Activated CD8-positive, alpha-beta memory T cell treated with anti-CD3 and anti-CD28 coated beads, Interleukin-2, amount 50 U/mL, for 1 hour (primary cell): Measurements from ENCODE around the gene ATXN7L1.
"Not testable (repeated sequence)": the region's sequence is repeated elsewhere in the genome, so short reads cannot be mapped to it uniquely, and the experiment has no call there.

ENCODE experiments used
- DNase-seq: peaks from one replicate; pipeline ENCODE4 v3.0.0-alpha.2; 2020; ENCODE audit errors: extremely low read depth

ATXN7L1 gene

DNA sequence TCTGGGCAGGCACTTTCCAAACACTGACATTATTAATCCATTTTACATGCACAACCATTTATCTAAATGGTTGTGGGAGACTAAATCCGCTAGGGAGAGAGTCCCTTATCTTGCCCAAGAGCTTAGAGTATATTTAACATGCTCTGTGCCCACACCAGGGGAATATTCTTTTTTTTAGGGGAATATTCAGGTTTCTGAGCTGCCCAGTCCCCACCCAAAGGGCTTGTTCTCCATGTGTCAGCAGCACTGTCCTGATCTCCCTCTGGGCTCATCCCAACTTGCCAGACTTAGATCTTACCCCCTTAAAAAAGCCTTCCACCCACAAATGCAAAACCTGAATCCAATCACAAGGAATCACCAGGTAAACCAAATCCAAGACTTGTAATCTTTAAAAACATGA, 132.1 kb downstream of the ATXN7L1 start:
- no peak for DNase-seq

DNA sequence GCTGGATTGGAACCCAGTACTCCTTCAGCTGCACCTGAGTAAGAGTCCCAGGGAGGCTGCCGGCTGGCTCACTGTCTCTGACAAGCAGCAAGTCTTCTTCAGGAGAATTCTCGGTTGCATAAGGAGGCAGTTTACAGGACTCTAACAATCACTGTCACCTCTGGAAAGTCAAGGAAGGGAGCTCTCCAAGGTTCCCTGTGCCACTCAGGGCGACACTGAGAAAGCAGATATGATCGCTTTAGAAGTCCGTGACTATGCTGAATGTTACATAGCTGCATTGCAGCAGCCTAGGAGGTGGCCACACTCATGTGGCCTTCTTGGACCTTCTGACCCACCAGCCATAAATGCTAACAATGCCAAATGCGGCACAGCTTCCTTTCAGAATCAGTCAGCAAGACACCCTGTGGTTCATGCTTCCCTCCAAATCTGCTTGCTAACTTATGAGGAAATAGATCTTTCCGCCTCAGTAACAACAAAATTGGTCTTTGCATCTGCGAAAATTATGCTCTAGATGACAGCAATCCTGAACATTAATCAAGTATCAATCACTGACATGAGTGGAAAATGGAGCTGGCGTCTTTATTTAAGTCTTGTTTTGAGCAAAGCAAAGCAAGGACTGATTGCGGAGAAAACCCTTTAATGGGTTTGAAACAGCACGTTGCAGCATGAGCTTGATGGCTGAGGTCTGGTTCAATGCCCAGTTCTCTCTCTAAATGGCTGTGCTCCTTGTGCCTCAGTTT, 132.9 kb downstream of the ATXN7L1 start:
- no peak for DNase-seq

DNA sequence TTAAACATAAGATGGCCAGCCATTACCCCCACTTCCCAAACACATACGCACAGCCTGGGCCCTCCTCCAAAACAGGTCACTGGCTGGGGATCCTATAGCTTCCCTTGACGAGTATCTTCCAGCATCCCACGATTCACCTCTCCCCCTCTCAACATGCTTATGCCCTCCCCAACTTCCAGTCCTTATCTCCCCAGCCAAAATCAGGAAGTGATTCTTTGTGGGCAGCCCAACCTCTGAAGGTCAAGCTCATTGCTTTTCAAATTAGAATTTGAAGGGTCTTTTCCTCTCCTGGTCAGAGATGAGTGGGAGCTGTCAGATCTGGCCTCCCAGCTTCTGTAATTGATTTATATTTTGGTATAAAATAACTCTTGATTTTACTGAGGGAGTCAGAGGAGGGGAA, 133.6 kb downstream of the ATXN7L1 start:
- no peak for DNase-seq

DNA sequence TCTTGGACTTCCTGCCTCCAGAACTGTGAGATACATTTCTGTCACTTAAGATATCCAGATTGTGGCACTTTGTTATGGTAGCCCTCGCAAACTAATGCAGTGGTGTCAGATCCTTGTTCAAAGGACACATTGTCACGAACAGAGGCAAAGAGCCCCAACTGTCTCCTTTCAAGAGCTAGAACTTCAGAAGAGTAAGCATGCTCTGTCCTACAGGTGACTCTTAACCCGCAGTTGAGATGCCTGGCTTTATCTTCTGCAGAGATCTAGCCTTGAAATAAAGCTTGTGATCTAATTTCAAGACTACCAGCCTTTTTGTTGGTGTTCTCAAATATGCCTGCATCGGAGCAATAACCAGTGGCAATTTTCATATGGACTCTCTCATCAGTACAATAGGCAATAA, 134.4 kb downstream of the ATXN7L1 start:
- DNase-seq: no peak

DNA sequence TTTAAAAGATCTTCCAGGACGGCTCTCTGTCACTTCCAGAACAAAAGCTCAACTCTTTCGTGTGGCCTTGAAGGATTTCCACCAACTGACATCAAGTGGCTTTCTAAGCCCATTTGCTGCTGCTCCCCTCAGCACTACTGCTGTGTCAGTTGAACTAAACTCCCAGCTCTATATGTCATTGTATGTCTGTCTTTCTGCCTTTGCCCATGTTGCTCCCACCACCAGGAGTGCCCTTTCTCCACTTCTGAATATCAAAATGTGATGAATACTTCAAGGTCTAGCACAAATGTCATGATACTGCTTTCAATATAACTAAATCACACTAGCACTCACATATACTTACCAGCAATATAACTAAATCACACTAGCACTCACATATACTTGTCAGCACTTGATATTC, 138.3 kb downstream of the ATXN7L1 start:
- no peak for DNase-seq

DNA sequence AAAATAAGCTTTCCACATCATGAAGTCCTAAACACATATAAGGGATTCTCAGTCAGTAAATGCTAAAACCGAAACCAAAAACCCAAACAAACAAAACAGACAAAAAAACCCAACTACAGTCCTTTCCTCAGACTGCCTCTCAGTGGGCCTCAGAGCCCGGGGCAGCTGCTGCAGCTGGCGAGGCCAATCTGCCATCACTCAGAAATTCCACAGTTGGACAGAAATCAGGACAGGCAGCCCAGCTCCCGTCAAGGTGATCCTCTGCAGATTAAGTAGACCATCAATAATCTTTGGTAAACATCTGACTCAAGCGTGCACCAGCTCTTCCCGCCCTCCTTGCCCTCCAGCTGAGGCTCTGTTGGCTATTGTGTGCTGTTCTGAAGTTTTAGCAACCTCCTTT, 142.2 kb downstream of the ATXN7L1 start:
- DNase-seq: no peak

DNA sequence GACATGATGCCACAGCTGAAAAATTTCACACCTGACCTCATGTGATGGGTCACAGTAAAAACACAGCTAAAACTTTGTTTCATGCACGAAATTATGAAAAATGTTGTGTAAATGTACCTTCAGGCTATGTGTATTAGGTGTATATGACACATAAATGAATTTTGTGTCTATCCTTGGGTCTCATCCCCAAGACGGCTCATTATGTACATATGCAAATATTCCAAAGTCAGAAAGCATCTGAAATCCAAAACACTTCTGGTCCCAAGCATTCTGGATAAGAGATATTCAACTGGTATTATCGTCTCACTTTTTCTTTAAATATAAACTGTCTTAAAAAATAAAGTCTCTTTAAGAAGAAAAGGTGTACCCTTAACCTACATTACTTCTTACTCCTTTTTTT, 145.4 kb downstream of the ATXN7L1 start:
- DNase-seq: no peak

DNA sequence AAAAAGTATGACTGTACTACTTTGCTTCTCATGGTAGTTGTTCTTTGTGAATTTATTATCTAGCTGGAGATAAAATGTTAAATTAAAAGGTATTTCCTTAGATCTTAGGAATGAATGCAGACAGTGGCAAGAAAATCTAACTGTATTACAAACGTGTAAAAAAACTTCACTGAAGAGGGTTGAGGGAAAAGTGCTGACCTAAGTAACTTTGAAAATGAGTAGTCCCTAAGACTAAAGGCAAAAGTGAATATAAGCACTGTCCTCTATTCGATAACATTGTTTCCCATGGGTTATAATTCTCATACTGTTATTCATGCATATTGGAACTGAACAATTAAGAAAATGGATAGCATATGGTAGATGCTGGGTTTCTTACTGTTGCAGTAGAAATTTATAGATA, 148.4 kb downstream of the ATXN7L1 start:
- DNase-seq: no peak

DNA sequence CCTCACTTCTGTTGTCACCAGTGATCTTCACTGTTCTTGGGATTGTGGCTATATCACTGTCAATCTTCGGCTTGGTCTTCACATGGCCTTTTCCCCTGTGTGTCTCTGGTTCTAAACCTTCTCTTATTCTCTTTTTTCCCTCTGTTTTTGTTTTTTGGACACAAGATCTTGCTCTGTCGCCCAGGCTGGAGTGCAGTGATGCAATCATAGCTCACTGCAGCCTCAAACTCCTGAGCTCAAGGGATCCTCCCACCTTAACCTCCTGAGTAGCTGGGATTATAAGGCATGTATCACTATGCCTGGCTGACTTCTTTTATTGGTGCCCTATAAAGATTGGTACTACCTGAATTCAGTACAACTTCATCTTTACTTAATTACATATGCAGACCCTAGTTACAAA, 151.7 kb downstream of the ATXN7L1 start:
- no peak for DNase-seq

DNA sequence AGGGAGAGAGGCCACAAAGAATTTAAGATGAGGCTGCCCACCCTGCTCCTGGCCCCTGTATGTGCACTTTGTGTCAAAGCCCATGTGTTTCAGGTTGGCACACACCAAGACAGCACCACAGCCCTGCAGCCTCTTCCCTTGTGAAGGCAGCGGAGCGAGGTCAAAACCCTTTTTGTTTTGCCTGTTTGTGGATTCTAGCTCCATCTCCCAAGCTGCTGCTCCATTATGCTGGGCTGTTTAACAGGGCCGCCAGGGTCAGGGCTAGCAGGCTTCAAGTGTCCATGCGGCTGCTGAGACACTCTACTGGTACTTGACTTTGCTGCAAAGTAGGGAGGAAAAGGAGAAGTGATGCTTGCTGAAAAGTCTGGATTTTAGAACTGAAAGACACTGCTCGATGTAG, 152.8 kb downstream of the ATXN7L1 start:
- no peak for DNase-seq

DNA sequence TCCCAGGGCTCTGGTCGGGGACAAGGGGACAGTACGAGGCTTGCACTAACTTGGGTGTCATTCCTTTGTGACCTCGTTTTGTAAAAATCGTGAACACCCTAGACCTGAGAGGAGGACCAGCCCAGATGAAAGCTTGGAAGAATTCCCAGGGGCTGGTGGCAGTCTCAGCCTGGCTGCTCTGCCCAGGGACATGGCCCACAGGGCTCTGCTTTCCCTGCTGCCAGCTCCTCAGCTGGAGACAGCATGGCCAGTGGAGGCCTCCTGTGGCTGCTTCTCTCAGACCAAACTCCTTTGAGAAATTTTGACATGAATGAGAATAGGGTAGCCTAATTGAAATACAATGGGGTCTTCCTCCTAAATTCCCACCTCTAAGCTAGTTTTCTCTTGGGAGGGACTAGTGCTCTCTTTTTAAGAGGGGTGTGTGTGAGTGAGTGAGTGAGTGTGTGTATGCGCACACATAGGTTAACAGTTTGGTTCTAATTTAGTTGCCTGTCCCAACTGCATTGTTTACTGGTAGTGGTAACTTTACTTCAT, 154.8 kb downstream of the ATXN7L1 start:
- no peak for DNase-seq

DNA sequence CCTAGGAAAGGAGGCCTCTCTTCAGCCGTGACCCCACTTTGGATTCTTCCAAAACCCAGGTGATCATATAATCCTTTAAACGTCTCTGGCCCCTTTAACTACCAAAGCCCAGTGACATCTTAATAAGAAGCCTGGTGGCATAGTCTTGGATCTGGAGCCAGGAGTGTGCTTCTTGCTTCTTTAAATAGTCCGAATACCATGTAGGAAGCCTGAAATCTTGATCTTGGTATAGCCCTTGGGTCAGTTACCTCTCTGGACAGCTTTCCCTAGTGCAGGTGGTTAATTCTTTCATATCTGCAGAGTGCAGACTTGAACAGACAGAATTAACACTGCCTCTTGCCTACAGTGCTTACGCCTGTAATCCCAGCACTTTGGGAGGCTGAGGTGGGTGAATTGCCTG, 156.5 kb downstream of the ATXN7L1 start:
- DNase-seq: no peak

DNA sequence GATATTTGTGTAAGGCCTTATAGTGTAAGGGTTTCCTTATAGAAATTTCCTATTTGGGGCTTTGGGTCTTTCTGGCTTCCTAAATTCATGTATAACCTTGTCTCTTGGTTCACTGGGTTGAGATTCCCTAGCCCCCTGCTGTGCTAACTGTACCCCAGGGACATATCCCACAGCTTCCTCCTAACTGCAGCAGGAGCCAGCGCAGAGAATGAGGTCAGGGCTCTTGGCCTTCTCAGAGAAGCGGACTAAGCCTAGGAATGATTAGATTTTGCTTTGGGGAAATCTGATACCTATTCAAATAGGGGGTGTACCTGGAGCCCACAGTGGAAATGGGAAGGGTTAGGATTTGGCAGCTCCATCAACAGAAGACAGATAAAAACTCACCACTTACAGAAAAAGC, 157.0 kb downstream of the ATXN7L1 start:
- DNase-seq: no peak

DNA sequence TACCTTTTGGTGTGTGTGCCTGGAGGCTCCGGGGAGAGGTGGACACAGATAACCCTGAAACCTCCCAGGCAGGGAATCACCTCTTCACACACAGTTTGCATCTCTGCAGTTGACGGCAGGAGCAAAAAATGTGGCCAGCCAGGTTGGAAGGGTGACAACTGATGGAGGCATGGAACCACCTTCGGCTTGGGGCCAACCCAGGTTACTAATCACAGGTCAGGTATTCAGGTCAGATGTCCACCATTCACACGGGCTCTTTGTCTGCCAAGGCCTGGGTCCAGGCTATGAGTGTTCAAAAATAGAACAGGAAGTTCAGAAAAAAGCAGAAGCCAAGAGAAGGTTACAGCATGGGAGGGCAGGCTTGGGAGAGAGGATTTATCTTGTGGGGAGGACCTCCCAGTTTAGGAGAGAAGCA, 157.9 kb downstream of the ATXN7L1 start:
- DNase-seq: no peak

DNA sequence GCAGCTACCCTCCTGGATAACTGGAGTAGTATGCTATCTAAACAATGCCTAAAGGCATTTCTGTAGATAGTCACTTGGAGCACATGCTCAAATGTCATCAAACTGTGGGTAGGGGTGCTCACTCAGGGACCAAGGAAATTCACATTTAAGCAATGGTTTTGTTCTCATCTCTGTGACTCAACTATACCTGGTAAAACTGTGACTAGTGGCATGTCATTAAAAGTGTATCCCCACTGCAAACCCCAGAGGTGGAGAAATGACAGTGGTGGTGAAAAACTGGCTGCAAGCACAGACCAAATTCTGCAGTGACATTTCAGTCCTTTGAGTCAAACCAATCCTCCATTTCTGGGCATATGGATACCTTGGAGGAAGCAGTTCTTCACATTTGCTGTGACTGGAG, 160.9 kb downstream of the ATXN7L1 start:
- DNase-seq: no peak

DNA sequence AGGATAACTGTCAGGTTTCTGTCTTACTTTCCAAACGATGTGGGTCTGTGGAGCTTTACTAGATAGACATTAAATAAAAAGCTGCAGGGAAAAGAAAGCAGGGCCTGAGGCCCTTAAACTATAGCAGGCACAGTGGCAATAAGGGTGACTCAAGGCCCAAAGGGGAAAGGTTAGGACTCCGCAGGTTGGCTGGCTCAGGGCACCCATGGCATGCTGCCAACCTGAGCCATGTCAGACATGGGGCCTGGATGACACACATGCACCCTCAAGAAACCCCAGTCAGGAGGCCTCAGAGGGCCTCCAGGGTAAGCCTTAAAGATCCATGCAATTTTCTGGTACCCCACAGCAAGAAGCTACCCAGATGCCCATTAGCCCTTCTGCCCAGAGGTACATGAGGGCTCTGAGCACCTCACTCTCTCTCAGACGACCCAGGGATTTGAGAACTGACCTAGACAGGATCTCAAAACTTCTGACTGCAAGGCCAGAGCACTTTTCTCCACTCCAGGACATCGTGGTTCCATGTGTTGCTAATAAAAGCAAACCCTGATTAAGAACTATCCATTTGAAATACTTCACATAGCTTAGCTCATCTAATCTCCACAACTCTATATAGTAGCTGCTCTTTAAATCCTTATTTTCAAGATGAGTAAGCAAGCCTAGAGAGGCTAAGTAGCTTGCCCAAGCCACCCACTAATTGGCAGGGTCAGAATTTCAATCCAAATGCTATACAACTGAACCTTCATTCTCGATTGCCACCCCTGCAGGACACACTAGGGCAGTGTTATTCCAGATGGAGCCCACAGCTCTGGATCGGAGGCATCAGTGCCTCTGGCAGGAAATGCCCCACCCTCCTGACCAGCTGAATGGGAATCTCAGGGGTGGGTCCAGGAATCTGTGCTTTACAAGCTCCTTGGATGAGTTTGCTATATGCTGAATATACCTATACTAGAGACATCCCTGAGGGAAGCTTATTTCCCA, 162.6 kb downstream of the ATXN7L1 start:
- DNase-seq: no peak

DNA sequence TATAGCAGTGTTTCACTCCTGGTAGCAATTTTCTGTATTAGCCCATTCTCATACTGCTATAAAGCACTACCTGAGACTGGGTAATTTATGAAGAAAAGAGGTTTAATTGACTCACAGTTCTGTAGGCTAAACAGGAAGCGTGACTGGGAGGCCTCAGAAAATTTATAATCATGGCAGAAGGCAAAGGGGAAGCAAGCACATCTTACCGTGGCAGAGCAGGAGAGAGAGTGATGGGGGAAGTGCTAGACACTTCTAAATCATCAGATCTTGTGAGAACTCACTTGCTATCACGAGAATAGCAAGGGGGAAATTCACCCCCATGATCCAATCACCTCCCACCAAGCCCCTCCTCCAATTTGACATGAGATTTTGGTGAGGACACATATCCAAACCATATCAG, 163.5 kb downstream of the ATXN7L1 start:
- DNase-seq: no peak

DNA sequence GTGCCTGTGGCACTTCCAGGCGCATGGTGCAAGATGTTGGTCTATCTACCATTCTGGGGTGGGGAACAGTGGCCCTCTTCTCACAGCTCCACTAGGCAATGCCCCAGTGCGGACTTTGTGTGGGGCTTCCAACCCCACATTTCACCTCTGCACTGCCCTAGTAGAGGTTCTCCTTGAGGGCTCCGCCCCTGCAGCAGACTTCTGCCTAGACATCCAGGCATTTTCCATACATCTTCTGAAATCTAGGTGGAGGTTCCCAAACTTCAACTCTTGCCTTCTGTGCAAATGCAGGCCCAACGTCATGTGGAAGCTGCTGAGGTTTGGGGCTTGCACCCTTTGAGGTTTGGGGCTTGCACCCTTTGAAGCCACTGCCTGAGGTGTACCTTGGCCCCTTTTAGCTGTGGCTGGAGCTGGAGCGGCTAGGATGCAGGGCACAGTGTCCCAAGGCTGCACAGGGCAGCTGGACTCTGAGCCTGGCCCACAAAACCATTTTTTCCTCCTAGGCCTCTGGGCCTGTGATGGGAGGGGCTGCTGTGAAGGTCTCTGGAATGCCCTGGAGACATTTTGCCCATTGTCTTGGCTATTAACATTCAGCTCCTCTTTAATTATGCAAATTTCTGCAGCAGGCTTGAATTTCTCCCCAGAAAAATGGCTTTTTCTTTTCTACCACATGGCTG, 164.5 kb downstream of the ATXN7L1 start:
- no peak for DNase-seq

DNA sequence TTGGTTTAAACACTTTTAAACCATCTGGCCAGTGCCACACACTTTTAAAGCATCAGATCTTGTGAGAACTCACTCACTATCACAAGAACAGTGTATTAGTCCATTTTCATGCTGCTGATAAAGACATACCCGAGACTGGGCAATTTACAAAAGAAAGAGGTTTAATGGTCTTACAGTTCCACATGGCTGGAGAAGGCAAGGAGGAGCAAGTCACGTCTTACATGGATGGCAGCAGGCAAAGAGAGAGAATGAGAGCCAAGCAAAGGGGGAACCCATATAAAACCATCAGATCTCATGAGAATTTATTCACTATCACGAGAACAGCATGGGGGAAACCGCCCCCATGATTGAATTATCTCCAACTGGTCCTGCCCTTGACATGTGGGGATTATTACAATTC, 165.7 kb downstream of the ATXN7L1 start:
- DNase-seq: not testable (repeated sequence)

DNA sequence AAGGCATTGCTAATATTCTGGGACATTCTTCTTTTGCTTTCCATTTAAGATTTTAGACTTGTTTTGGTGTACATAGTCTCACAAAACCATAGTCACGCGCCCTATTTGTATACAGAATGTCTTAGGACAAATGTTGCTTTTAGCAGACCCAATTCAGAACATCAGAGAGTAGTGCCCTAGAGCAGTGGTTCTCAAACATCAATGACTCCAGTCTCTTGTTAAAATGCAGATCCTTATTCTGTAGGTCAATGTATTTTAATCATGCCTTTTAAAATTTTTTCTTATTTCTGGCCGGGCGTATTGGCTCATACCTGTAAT, 167.7 kb downstream of the ATXN7L1 start:
- no peak for DNase-seq

DNA sequence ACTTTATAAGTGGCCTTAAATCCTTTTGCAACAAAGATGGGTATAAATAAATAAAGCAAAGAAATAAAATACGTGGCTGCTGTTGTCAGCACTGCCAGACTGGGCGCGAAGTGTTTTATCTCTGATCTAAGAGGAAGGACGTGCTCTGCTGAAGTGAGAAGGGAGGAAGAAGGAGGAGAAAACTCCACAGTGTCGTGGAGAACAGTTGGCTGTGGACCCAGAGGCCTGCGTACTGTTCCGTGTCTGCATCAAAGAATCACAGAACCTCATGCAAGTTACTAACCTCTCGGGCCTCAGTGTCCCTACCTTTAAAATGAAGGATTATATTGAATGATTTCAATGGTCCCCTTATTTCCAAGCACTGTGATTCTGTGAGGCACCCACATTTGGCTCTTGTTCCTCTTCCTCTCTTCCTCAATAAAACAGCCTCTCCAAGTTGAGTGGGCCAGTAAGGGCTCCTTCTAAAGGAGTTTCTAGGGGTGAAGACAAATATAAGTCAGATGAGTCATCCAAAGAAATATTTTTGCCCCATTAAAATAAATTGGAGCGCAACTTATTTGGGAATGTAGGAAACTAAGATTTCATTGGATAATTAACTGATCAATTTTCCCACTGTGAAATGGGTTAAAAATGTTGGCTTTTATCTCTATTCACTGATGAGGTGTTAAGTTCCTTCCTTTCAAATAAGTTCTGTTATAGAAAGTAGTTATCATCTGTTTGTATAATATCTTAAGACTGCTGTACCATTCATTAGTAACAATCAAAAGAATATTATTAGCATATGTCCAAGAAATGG, 168.2 kb downstream of the ATXN7L1 start:
- no peak for DNase-seq

DNA sequence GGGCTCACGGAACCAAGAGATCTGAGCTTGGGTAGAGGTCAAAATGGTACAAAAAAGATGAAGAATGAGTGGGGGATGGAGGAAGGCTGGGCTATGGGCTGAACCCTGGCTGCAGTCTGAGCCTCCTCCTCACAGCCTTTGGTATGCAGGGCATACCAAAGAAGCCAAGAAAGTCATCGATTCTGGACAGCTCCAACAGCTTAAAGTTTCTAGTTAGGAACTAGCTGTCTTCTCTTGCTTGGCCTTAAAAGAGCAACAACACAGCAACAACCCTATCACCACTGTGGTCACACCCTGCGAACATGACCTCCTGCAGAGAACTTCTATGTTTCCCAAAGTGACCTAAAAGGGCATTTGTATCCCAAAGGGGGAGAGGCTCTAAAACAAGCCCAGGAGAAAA, 169.0 kb downstream of the ATXN7L1 start:
- no peak for DNase-seq
